Adrenal gland (tissue), 12 donors: ENCODE measurements around the gene FHIT. TPM values are rescaled to one million over a fixed set of nuclear protein-coding genes. Genes with fewer than 3 reads are reported as not detected.

Experiments
- DNase-seq, 7 donors: peaks; one replicate each; pipeline ENCODE4 v3.0.0-alpha.2; 2019 to 2020
- H3K27ac ChIP-seq, 5 donors: fragments of 200-600 bp; sonication (generic) in 4 of 5; 1 replicate in 3 of 5; 2 replicates in 2 of 5; pipeline versions ENCODE4 v1.5.1 to v1.8.0; 2016 to 2020; ENCODE audit warnings: mild to moderate bottlenecking in 1 of 5
- H3K27me3 ChIP-seq: fragments of 200-600 bp; 2 replicates; pipeline ENCODE4 v1.8.0; 2021
- H3K36me3 ChIP-seq, 2 donors: fragments of 200-600 bp; replicated peaks in 1 of 2; 1 replicate in 1 of 2; 2 replicates in 1 of 2; pipeline versions ENCODE4 v1.5.1 to v1.8.0; 2018 to 2022
- H3K4me1 ChIP-seq, 2 donors: fragments of 200-600 bp; replicated peaks in 1 of 2; 1 replicate in 1 of 2; 2 replicates in 1 of 2; pipeline versions ENCODE4 v1.5.1 to v1.8.0; 2018 to 2021
- H3K4me3 ChIP-seq, 4 donors: fragments of 200-600 bp; sonication (generic) in 3 of 4; one replicate each; pipeline ENCODE4 v1.5.1; 2016 to 2018
- H3K9me3 ChIP-seq, 3 donors: fragments of 200-600 bp; sonication (generic) in 1 of 3; replicated peaks in 1 of 3; 1 replicate in 2 of 3; 2 replicates in 1 of 3; pipeline versions ENCODE4 v1.5.1 to v1.8.0; 2016 to 2021
- CTCF ChIP-seq, 6 experiments: fragments of 450-650 bp in 4 of 6; fragments of 200-600 bp in 2 of 6; sonication (generic) in 1 of 6; IDR thresholded peaks; 1 replicate in 5 of 6; 2 replicates in 1 of 6; pipeline versions ENCODE4 v1.5.1 to v1.8.0; 2016 to 2021; ENCODE audit warnings: antibody characterized with exemption in 6 of 6, mild to moderate bottlenecking in 2 of 6, moderate library complexity in 1 of 6
- POLR2A ChIP-seq, 2 donors: fragments of 450-650 bp; IDR thresholded peaks; one replicate each; pipeline ENCODE4 v1.6.1; 2017; ENCODE audit warnings: antibody characterized with exemption in 2 of 2, mild to moderate bottlenecking in 2 of 2, moderate library complexity in 1 of 2
- WGBS, 4 donors: extraction: QIAGEN DNeasy Blood & Tissue Kit in 2 of 4; methylation state at CpG; one replicate each; pipeline versions ENCODE4 v1.1.5 to v1.1.7; 2013 to 2017; 5-methylcytosine and 5-hydroxymethylcytosine counted together
- intact Hi-C, 2 donors: fragments of 100-400 bp; cut with DNase I; formaldehyde crosslinking; loops; one replicate each; pipeline versions ENCODE4 v1.14.1 to v1.15.0; 2022 to 2023
- polyA plus RNA-seq, 3 donors: library from polyadenylated mRNA; stranded (reverse); fragments of 200-250 nt in 2 of 3; fragments of 350-450 nt in 1 of 3; fragmentation: Illumina TruSeq in 1 of 3; extraction: RNeasy Lipid Tissue Mini Kit (QIAGEN cat#74804) in 1 of 3; gene quantifications; one replicate each; pipeline ENCODE4 v1.2.3, GENCODE V29; 2013 to 2014
- total RNA-seq, 9 donors: library from RNA; depleted of rRNA in 4 of 9; stranded (reverse); fragments of >200 nt in 4 of 9; fragments of 120-200 nt in 1 of 9; fragmentation: NEBNext Ultra II Directional in 1 of 9; extraction: Animal tissue kit (Norgen Biotek cat#: 25700) in 1 of 9; gene quantifications; one replicate each; pipeline versions ENCODE4 v1.1.0 to v1.2.4, GENCODE V29; 2013 to 2023
- donor health status: healthy with polysubstance abuse.
- donor health status: Bipolar disorder and iron deficiency.
- donor health status: DM: yes; HTN: yes; CAD: no.
- donor health status: DM: no; HTN: no; CAD: no.
- donor health status: DM: no; HTN: no; CAD: no.
- donor health status: DM: yes; HTN: yes; CAD: no.

Gene FHIT
- total and polyA plus RNA-seq, 12 donors: 14.1 to 43.9 (median 28.8) TPM

- H3K4me1 ChIP-seq: no peaks in the 10 kb centered on the region
- intact Hi-C loops: no loop called here
- H3K27me3 ChIP-seq: no peaks in the 10 kb centered on the region
- TF ChIP-seq CTCF (IDR thresholded peaks at IDR 0.05) (no peak), POLR2A (IDR thresholded peaks at IDR 0.05) (no peak)
- H3K9me3 ChIP-seq: no peaks in the 10 kb centered on the region
- DNase-seq: no peak
- H3K4me3 ChIP-seq: no peak overlapping the region
- 57 to 77% (median 66%) methylated on average over 2 of the region's 2 CpGs for WGBS, 4 donors
- H3K27ac ChIP-seq: no peak overlapping the region
- H3K36me3 ChIP-seq: no peaks in the 10 kb centered on the region
Observed at GRCh38 chr3:60475096-60475495, 776.2 kb downstream of the FHIT start.

- Histone ChIP-seq H3K27ac (no peak overlapping the region), H3K4me3 (no peak overlapping the region), H3K4me1 (no peaks in the 10 kb centered on the region), H3K9me3 (no peaks in the 10 kb centered on the region), H3K36me3 (no peaks in the 10 kb centered on the region), H3K27me3 (no peaks in the 10 kb centered on the region)
- intact Hi-C loops: no loop called here
- TF ChIP-seq CTCF (IDR thresholded peaks at IDR 0.05): no peak
- no peak for TF ChIP-seq POLR2A (IDR thresholded peaks at IDR 0.05)
- WGBS, 4 donors: 83 to 95% (median 90%) methylated on average over 1 of the region's 1 CpG
- no peak for DNase-seq
Observed at GRCh38 chr3:60469481-60469880, 781.8 kb downstream of the FHIT start.

GRCh38 chr3:60463685-60464084, 787.6 kb downstream of the FHIT start:
- Histone ChIP-seq H3K27me3 (no peaks in the 10 kb centered on the region), H3K9me3 (no peaks in the 10 kb centered on the region), H3K4me1 (no peaks in the 10 kb centered on the region), H3K4me3 (no peak overlapping the region), H3K27ac (no peak overlapping the region), H3K36me3 (no peaks in the 10 kb centered on the region)
- no peak for DNase-seq
- WGBS, 4 donors: 25 to 49% (median 39%) methylated on average over 1 of the region's 1 CpG
- intact Hi-C loops: no loop called here
- TF ChIP-seq CTCF (IDR thresholded peaks at IDR 0.05): no peak
- TF ChIP-seq POLR2A (IDR thresholded peaks at IDR 0.05): no peak

GRCh38 chr3:60461267-60461666, 790.0 kb downstream of the FHIT start:
- no peaks in the 10 kb centered on the region for H3K27me3 ChIP-seq
- no peak for TF ChIP-seq POLR2A (IDR thresholded peaks at IDR 0.05)
- no peak for TF ChIP-seq CTCF (IDR thresholded peaks at IDR 0.05)
- intact Hi-C loops: no loop called here
- H3K9me3 ChIP-seq: no peaks in the 10 kb centered on the region
- H3K36me3 ChIP-seq: no peaks in the 10 kb centered on the region
- WGBS, 4 donors: 67 to 81% (median 77%) methylated on average over 4 of the region's 4 CpGs
- no peaks in the 10 kb centered on the region for H3K4me1 ChIP-seq
- H3K27ac ChIP-seq: no peak overlapping the region
- no peak for DNase-seq
- H3K4me3 ChIP-seq: no peak overlapping the region
